ENCODE measurements around the gene TASL.

GRCh38 chrX:30573125-30573524, 4.4 kb downstream of the TASL start:
- TF ChIP-seq POLR2A (IDR thresholded peaks at IDR 0.05) = no peak
- TF ChIP-seq CTCF (IDR thresholded peaks at IDR 0.05) = no peak
